ENCODE measurements around the gene ANKRD6.
"Not testable (repeated sequence)": the region's sequence is repeated elsewhere in the genome, so short reads cannot be mapped to it uniquely, and the experiment has no call there.

The ANKRD6 gene

GRCh38 chr6:89611666-89612065 is 178.7 kb downstream of the ANKRD6 start:
- DNase-seq, result no peak

GRCh38 chr6:89612121-89612520 is 179.2 kb downstream of the ANKRD6 start:
- no peak for DNase-seq

GRCh38 chr6:89613790-89614189 is 180.8 kb downstream of the ANKRD6 start:
- no peak for DNase-seq

- DNase-seq, result no peak
These were observed 182.9 kb downstream of the ANKRD6 start for GRCh38 chr6:89615882-89616281.

GRCh38 chr6:89616531-89616930 is 183.6 kb downstream of the ANKRD6 start:
- no peak for DNase-seq

- no peak for DNase-seq
These were observed 185.1 kb downstream of the ANKRD6 start for GRCh38 chr6:89618026-89618425.

- no peak for DNase-seq
These were observed 186.6 kb downstream of the ANKRD6 start for GRCh38 chr6:89619567-89619966.

GRCh38 chr6:89623749-89624148 is 190.8 kb downstream of the ANKRD6 start:
- no peak for DNase-seq

- DNase-seq, result no peak
These were observed 197.5 kb downstream of the ANKRD6 start for GRCh38 chr6:89630488-89630887.

GRCh38 chr6:89636412-89636811 is 203.5 kb downstream of the ANKRD6 start:
- not testable (repeated sequence) for DNase-seq

GRCh38 chr6:89637960-89638319 is 205.0 kb downstream of the ANKRD6 start:
- peak; percentile 44 for DNase-seq

- peak; percentile 97 for DNase-seq
These were observed 205.6 kb downstream of the ANKRD6 start, which contains the start of gene LYRM2 for GRCh38 chr6:89638320-89639195. Gene LYRM2, minus strand, starts transcription at chr6:89638747. Its CDS starts 31 bp downstream, at chr6:89638716.

- no peak for DNase-seq
These were observed 207.9 kb downstream of the ANKRD6 start for GRCh38 chr6:89640804-89641203.

- DNase-seq, result not testable (repeated sequence)
These were observed 208.6 kb downstream of the ANKRD6 start for GRCh38 chr6:89641581-89641980.

GRCh38 chr6:89642956-89643355 is 210.0 kb downstream of the ANKRD6 start:
- DNase-seq, result no peak

- peak; percentile 7 for DNase-seq
These were observed 210.5 kb downstream of the ANKRD6 start for GRCh38 chr6:89643406-89643805.

GRCh38 chr6:89644864-89645263 is 211.9 kb downstream of the ANKRD6 start:
- DNase-seq, result peak; percentile 88

- no peak for DNase-seq
These were observed 216.7 kb downstream of the ANKRD6 start for GRCh38 chr6:89649682-89650081.

GRCh38 chr6:89650579-89650978 is 217.6 kb downstream of the ANKRD6 start:
- no peak for DNase-seq

- DNase-seq, result no peak
These were observed 222.2 kb downstream of the ANKRD6 start for GRCh38 chr6:89655122-89655521.

- DNase-seq, result no peak
These were observed 224.7 kb downstream of the ANKRD6 start for GRCh38 chr6:89657445-89658158.

- DNase-seq, result no peak
These were observed 228.0 kb downstream of the ANKRD6 start for GRCh38 chr6:89660981-89661380.

GRCh38 chr6:89661559-89661958 is 228.6 kb downstream of the ANKRD6 start:
- no peak for DNase-seq

- DNase-seq, result no peak
These were observed 229.8 kb downstream of the ANKRD6 start for GRCh38 chr6:89662659-89663223.

Data from NCI-H69 (cell line).